Measurements from ENCODE around the gene SRMS. TPM values are rescaled to one million over a fixed set of nuclear protein-coding genes. Genes with fewer than 3 reads are reported as not detected.

The SRMS gene
- total RNA-seq, 6 donors from 2014 or later, result not detected

GRCh38 chr20:63529180-63529860 lies 18.2 kb downstream of the SRMS start:
- Histone ChIP-seq H3K27ac (no peak overlapping the region), H3K4me1 (peaks cover 0 to 6% (median 3%) of the 10 kb centered on the region in 4 donors), H3K27me3 (no peaks in the 10 kb centered on the region), H3K36me3 (no peaks in the 10 kb centered on the region), H3K9me3 (no peaks in the 10 kb centered on the region), H3K4me3 (no peak overlapping the region)
- TF ChIP-seq EP300 (IDR thresholded peaks at IDR 0.05) (no peak), CTCF (IDR thresholded peaks at IDR 0.05) (no peak), POLR2A (IDR thresholded peaks at IDR 0.05) (no peak), POLR2AphosphoS5 (IDR thresholded peaks at IDR 0.05) (no peak)
- 71 to 79% methylated on average over 14 to 27 of the region's 27 CpGs for WGBS, 2 donors
- ATAC-seq (ENCODE audit: low FRiP score in 2 of 2) (no peak), DNase-seq (peak in 1 of 2 donors; percentile 72)

- no peak overlapping the region for H3K4me3 ChIP-seq
- no peaks in the 10 kb centered on the region for H3K9me3 ChIP-seq
- H3K27me3 ChIP-seq, result no peaks in the 10 kb centered on the region
- TF ChIP-seq EP300 (IDR thresholded peaks at IDR 0.05), result no peak
- no peak for TF ChIP-seq POLR2A (IDR thresholded peaks at IDR 0.05)
- TF ChIP-seq POLR2AphosphoS5 (IDR thresholded peaks at IDR 0.05), result no peak
- no peak for TF ChIP-seq CTCF (IDR thresholded peaks at IDR 0.05)
- ATAC-seq (ENCODE audit: low FRiP score in 2 of 2) (no peak), DNase-seq (no peak)
- no peak overlapping the region for H3K27ac ChIP-seq
- peaks cover 0 to 12% (median 8%) of the 10 kb centered on the region in 4 donors for H3K4me1 ChIP-seq
- H3K36me3 ChIP-seq, result peaks cover 0 to 6% (median 1%) of the 10 kb centered on the region in 4 donors
- WGBS, 2 donors, result 89 to 91% methylated on average over 9 of the region's 9 CpGs
Observed at GRCh38 chr20:63527184-63527583, 20.4 kb downstream of the SRMS start.

- Histone ChIP-seq H3K36me3 (peaks cover 0 to 7% (median 5%) of the 10 kb centered on the region in 4 donors), H3K4me1 (peaks cover 8 to 25% (median 18%) of the 10 kb centered on the region in 4 donors), H3K27me3 (no peaks in the 10 kb centered on the region), H3K27ac (no peak overlapping the region), H3K4me3 (no peak overlapping the region), H3K9me3 (no peaks in the 10 kb centered on the region)
- DNase-seq, result no peak
- ATAC-seq (ENCODE audit: low FRiP score in 2 of 2), result no peak
- no peak for TF ChIP-seq POLR2AphosphoS5 (IDR thresholded peaks at IDR 0.05)
- no peak for TF ChIP-seq POLR2A (IDR thresholded peaks at IDR 0.05)
- TF ChIP-seq EP300 (IDR thresholded peaks at IDR 0.05), result no peak
- no peak for TF ChIP-seq CTCF (IDR thresholded peaks at IDR 0.05)
- WGBS, 2 donors, result 23 to 38% methylated on average over 2 of the region's 2 CpGs
Observed at GRCh38 chr20:63525971-63526370, 21.6 kb downstream of the SRMS start.

GRCh38 chr20:63525185-63525584 lies 22.4 kb downstream of the SRMS start:
- WGBS, 2 donors, result 61 to 94% methylated on average over 3 of the region's 3 CpGs

GRCh38 chr20:63522981-63523611 lies 24.5 kb downstream of the SRMS start:
- H3K36me3 ChIP-seq, result peaks cover 0 to 7% (median 5%) of the 10 kb centered on the region in 4 donors
- H3K4me1 ChIP-seq, result peaks cover 13 to 36% (median 31%) of the 10 kb centered on the region in 4 donors
- ATAC-seq (ENCODE audit: low FRiP score in 2 of 2) (no peak), DNase-seq (peak in 1 of 2 donors; percentile 63)
- H3K27me3 ChIP-seq, result no peaks in the 10 kb centered on the region
- H3K9me3 ChIP-seq, result no peaks in the 10 kb centered on the region
- WGBS, 2 donors, result 87 to 94% methylated on average over 7 to 11 of the region's 11 CpGs
- TF ChIP-seq CTCF (IDR thresholded peaks at IDR 0.05) (no peak), EP300 (IDR thresholded peaks at IDR 0.05) (no peak), POLR2A (IDR thresholded peaks at IDR 0.05) (no peak), POLR2AphosphoS5 (IDR thresholded peaks at IDR 0.05) (no peak)
- no peak overlapping the region for H3K4me3 ChIP-seq
- no peak overlapping the region for H3K27ac ChIP-seq

More at GRCh38 chr20:63525185-63525584, 22.4 kb downstream of the SRMS start:
- no peaks in the 10 kb centered on the region for H3K9me3 ChIP-seq
- H3K4me1 ChIP-seq, result peaks cover 8 to 25% (median 18%) of the 10 kb centered on the region in 4 donors
- no peak overlapping the region for H3K27ac ChIP-seq
- H3K4me3 ChIP-seq, result no peak overlapping the region
- ATAC-seq (ENCODE audit: low FRiP score in 2 of 2), result no peak
- H3K27me3 ChIP-seq, result no peaks in the 10 kb centered on the region
- no peak for DNase-seq
- H3K36me3 ChIP-seq, result peaks cover 0 to 7% (median 5%) of the 10 kb centered on the region in 4 donors
- TF ChIP-seq EP300 (IDR thresholded peaks at IDR 0.05), result no peak
